ENCODE data around the gene EPS8. TPM values are rescaled to one million over a fixed set of nuclear protein-coding genes. Genes with fewer than 3 reads are reported as not detected.

Gene EPS8
- total RNA-seq, 1 experiment from 2014 or later = 7.5 TPM

- POLR2A ChIA-PET = no interaction called here
- H3K4me3 Mint-ChIP-seq = no peak overlapping the region
- H3K4me1 Mint-ChIP-seq = peaks cover 15% of the 10 kb centered on the region
- DNase-seq (ENCODE audit: low spot score) (no peak), ATAC-seq (no peak)
- CTCF ChIA-PET = no interaction called here
- H3K27ac Mint-ChIP-seq = no peak overlapping the region
- no peaks in the 10 kb centered on the region for H3K27me3 Mint-ChIP-seq (ENCODE audit: low read depth)
- no peaks in the 10 kb centered on the region for H3K36me3 Mint-ChIP-seq
- TF ChIP-seq KAT7 (CRISPR knock-in tag; IDR thresholded peaks at IDR 0.05; ENCODE audit: borderline replicate concordance) = no peak
- no peak for TF ChIP-seq TEAD1 (CRISPR knock-in tag; IDR thresholded peaks at IDR 0.05)
- TF ChIP-seq NFATC4 (CRISPR knock-in tag; IDR thresholded peaks at IDR 0.05) = no peak
- TF ChIP-seq CDX4 (CRISPR knock-in tag; IDR thresholded peaks at IDR 0.05; ENCODE audit: borderline replicate concordance) = no peak
- no peak for TF ChIP-seq ATF2 (CRISPR knock-in tag; IDR thresholded peaks at IDR 0.05; ENCODE audit: borderline replicate concordance, low read depth)
- no peak for TF ChIP-seq TEAD4 (CRISPR knock-in tag; IDR thresholded peaks at IDR 0.05)
- no peak for TF ChIP-seq ZNF121 (CRISPR knock-in tag; IDR thresholded peaks at IDR 0.05)
- no peak for TF ChIP-seq HMGA2 (CRISPR knock-in tag; IDR thresholded peaks at IDR 0.05)
- TF ChIP-seq ZNF263 (CRISPR knock-in tag; IDR thresholded peaks at IDR 0.05; ENCODE audit: low read depth) = no peak
- TF ChIP-seq OVOL2 (CRISPR knock-in tag; IDR thresholded peaks at IDR 0.05; ENCODE audit: borderline replicate concordance) = no peak
- TF ChIP-seq SP1 (CRISPR knock-in tag; conservative IDR thresholded peaks at IDR 0.05) = no peak
- TF ChIP-seq GABPB1 (CRISPR knock-in tag; IDR thresholded peaks at IDR 0.05) = no peak
- no peaks in the 10 kb centered on the region for H3K9me3 Mint-ChIP-seq
These were observed 77.0 kb downstream of the EPS8 start for GRCh38 chr12:15712160-15712559.

GRCh38 chr12:15710860-15711510 is 78.2 kb downstream of the EPS8 start:
- TF ChIP-seq GTF2I (CRISPR knock-in tag; conservative IDR thresholded peaks at IDR 0.05) = no peak
- TF ChIP-seq CTCF (IDR thresholded peaks at IDR 0.05) = no peak
- no peak for TF ChIP-seq PREB (CRISPR knock-in tag; IDR thresholded peaks at IDR 0.05; ENCODE audit: borderline replicate concordance)
- no peak for TF ChIP-seq ZNF671 (CRISPR knock-in tag; IDR thresholded peaks at IDR 0.05)
- no peak for TF ChIP-seq TP53 (CRISPR knock-in tag; IDR thresholded peaks at IDR 0.05)
- POLR2A ChIA-PET = no interaction called here
- no peak overlapping the region for H3K4me3 Mint-ChIP-seq
- H3K9me3 Mint-ChIP-seq = no peaks in the 10 kb centered on the region
- H3K4me1 Mint-ChIP-seq = peaks cover 20% of the 10 kb centered on the region
- DNase-seq (ENCODE audit: low spot score) (no peak), ATAC-seq (no peak)
- CTCF ChIA-PET = no interaction called here
- H3K27ac Mint-ChIP-seq = no peak overlapping the region
- H3K36me3 Mint-ChIP-seq = no peaks in the 10 kb centered on the region
- no peaks in the 10 kb centered on the region for H3K27me3 Mint-ChIP-seq (ENCODE audit: low read depth)

- no peaks in the 10 kb centered on the region for H3K27me3 Mint-ChIP-seq (ENCODE audit: low read depth)
- no peak overlapping the region for H3K4me3 Mint-ChIP-seq
- no peaks in the 10 kb centered on the region for H3K9me3 Mint-ChIP-seq
- DNase-seq (ENCODE audit: low spot score) = no peak
- CTCF ChIA-PET = no interaction called here
- H3K36me3 Mint-ChIP-seq = no peaks in the 10 kb centered on the region
- 0 out of 2 replicates have a peak overlapping the region, but pooled peaks have one; percentile 56 for H3K27ac Mint-ChIP-seq
- POLR2A ChIA-PET = no interaction called here
- H3K4me1 Mint-ChIP-seq = peaks cover 24% of the 10 kb centered on the region
- peak; percentile 57 for ATAC-seq
- TF ChIP-seq PRRX2 (CRISPR knock-in tag; IDR thresholded peaks at IDR 0.05) = no peak
- TF ChIP-seq GABPB1 (CRISPR knock-in tag; IDR thresholded peaks at IDR 0.05) = no peak
- no peak for TF ChIP-seq ZSCAN18 (CRISPR knock-in tag; IDR thresholded peaks at IDR 0.05)
- TF ChIP-seq CREB1 (CRISPR knock-in tag; IDR thresholded peaks at IDR 0.05) = no peak
- no peak for TF ChIP-seq NR1H2 (CRISPR knock-in tag; IDR thresholded peaks at IDR 0.05)
- no peak for TF ChIP-seq ZNF121 (CRISPR knock-in tag; IDR thresholded peaks at IDR 0.05)
- no peak for TF ChIP-seq MLX (CRISPR knock-in tag; IDR thresholded peaks at IDR 0.05)
- TF ChIP-seq JUN (CRISPR knock-in tag; IDR thresholded peaks at IDR 0.05) = no peak
- no peak for TF ChIP-seq RELA (CRISPR knock-in tag; IDR thresholded peaks at IDR 0.05; ENCODE audit: borderline replicate concordance)
- TF ChIP-seq ZNF317 (CRISPR knock-in tag; IDR thresholded peaks at IDR 0.05; ENCODE audit: borderline replicate concordance, low read depth) = no peak
- TF ChIP-seq ELF4 (CRISPR knock-in tag; IDR thresholded peaks at IDR 0.05; ENCODE audit: low read depth) = no peak
- no peak for TF ChIP-seq MXD4 (CRISPR knock-in tag; IDR thresholded peaks at IDR 0.05; ENCODE audit: borderline replicate concordance)
- TF ChIP-seq ATF1 (CRISPR knock-in tag; IDR thresholded peaks at IDR 0.05) = no peak
These were observed 79.6 kb downstream of the EPS8 start for GRCh38 chr12:15709551-15709950.
